ENCODE results near the gene BNIP3. TPM values are rescaled to one million over a fixed set of nuclear protein-coding genes. Genes with fewer than 3 reads are reported as not detected.

Gene BNIP3
- total RNA-seq, 1 experiment from 2014 or later = 37.5 TPM

GRCh38 chr10:132016514-132016913 is 34.8 kb upstream of the BNIP3 start:
- RAD21 ChIA-PET (ENCODE audit: low non-redundant PET in 1 of 2, low total read pairs in 2 of 2, uncharacterized antibody in 2 of 2, unreplicated experiment in 2 of 2) = no interaction called here
- H3K4me2 ChIP-seq (ENCODE audit: low read length) = no peak overlapping the region
- no peaks in the 10 kb centered on the region for H3K79me2 ChIP-seq (ENCODE audit: insufficient read depth, low read length)
- H3K9me2 ChIP-seq (ENCODE audit: insufficient read depth) = no peaks in the 10 kb centered on the region
- POLR2A ChIA-PET = no interaction called here
- intact Hi-C loops (cut with micrococcal nuclease) = no loop called here
- ATAC-seq = no peak
- H2AFZ ChIP-seq (ENCODE audit: low read depth, low read length, poor library complexity, severe bottlenecking) = no peak overlapping the region
- CTCF ChIA-PET = no interaction called here
- DNase-seq (ENCODE audit: low read depth, low spot score) = no peak
- H3K36me3 ChIP-seq (ENCODE audit: control insufficient read depth in 1 of 2, insufficient read depth in 2 of 2, low read length in 2 of 2) = no peaks in the 10 kb centered on the region
- no peaks in the 10 kb centered on the region for H3K9me3 ChIP-seq (ENCODE audit: control insufficient read depth in 1 of 2, insufficient read depth in 1 of 2, low read depth in 1 of 2, low read length in 2 of 2)
- no peak overlapping the region for H3K9ac ChIP-seq (ENCODE audit: low read length)
- no peak overlapping the region for H3K4me3 ChIP-seq (replicated peaks in 1 of 2; ENCODE audit: low read depth in 1 of 2, low read length in 2 of 2)
- no peak overlapping the region for H3K27ac ChIP-seq (ENCODE audit: low read depth, low read length)
- H4K20me1 ChIP-seq (ENCODE audit: insufficient read depth) = no peaks in the 10 kb centered on the region
- no peaks in the 10 kb centered on the region for H3K27me3 ChIP-seq (ENCODE audit: insufficient read depth, low read length)
- no peaks in the 10 kb centered on the region for H3K4me1 ChIP-seq (ENCODE audit: control insufficient read depth in 1 of 2, insufficient read depth in 2 of 2, low read length in 2 of 2)
- BruUV-seq (replicated peaks) = no TSS peak
- TF ChIP-seq CTCF (IDR thresholded peaks at IDR 0.05 in 2 of 3, conservative IDR thresholded peaks at IDR 0.05 in 1 of 3; ENCODE audit: borderline replicate concordance in 1 of 3, insufficient read depth in 1 of 3, low read depth in 2 of 3, low read length in 2 of 3) (no peak), CEBPB (IDR thresholded peaks at IDR 0.05; ENCODE audit: low read depth) (no peak), SIN3A (IDR thresholded peaks at IDR 0.05; ENCODE audit: low read depth) (no peak), FOSL1 (IDR thresholded peaks at IDR 0.05; ENCODE audit: low read depth) (no peak), SRF (IDR thresholded peaks at IDR 0.05; ENCODE audit: low read depth) (no peak), ELF1 (IDR thresholded peaks at IDR 0.05; ENCODE audit: borderline replicate concordance, low read depth) (no peak), TCF7L2 (IDR thresholded peaks at IDR 0.05; ENCODE audit: borderline replicate concordance, extremely low read depth, insufficient read depth, insufficient read length) (no peak), EZH2 (IDR thresholded peaks at IDR 0.05) (no peak), YY1 (IDR thresholded peaks at IDR 0.05; ENCODE audit: extremely low read depth, insufficient replicate concordance, low read depth, low read length) (no peak), POLR2AphosphoS5 (IDR thresholded peaks at IDR 0.05; ENCODE audit: low read depth, low read length) (no peak), ZNF274 (IDR thresholded peaks at IDR 0.05; ENCODE audit: low read depth, low read length) (no peak), EGR1 (IDR thresholded peaks at IDR 0.05; ENCODE audit: low read depth) (no peak), SP1 (IDR thresholded peaks at IDR 0.05; ENCODE audit: low read depth) (no peak), CBX3 (IDR thresholded peaks at IDR 0.05; ENCODE audit: low read depth) (no peak), EZH2phosphoT487 (IDR thresholded peaks at IDR 0.05; ENCODE audit: borderline replicate concordance) (no peak), JUND (IDR thresholded peaks at IDR 0.05) (no peak), POLR2A (IDR thresholded peaks at IDR 0.05; ENCODE audit: borderline replicate concordance, extremely low read depth, insufficient read depth, insufficient read length) (no peak)
- TF ChIP-seq, protein P1, sequence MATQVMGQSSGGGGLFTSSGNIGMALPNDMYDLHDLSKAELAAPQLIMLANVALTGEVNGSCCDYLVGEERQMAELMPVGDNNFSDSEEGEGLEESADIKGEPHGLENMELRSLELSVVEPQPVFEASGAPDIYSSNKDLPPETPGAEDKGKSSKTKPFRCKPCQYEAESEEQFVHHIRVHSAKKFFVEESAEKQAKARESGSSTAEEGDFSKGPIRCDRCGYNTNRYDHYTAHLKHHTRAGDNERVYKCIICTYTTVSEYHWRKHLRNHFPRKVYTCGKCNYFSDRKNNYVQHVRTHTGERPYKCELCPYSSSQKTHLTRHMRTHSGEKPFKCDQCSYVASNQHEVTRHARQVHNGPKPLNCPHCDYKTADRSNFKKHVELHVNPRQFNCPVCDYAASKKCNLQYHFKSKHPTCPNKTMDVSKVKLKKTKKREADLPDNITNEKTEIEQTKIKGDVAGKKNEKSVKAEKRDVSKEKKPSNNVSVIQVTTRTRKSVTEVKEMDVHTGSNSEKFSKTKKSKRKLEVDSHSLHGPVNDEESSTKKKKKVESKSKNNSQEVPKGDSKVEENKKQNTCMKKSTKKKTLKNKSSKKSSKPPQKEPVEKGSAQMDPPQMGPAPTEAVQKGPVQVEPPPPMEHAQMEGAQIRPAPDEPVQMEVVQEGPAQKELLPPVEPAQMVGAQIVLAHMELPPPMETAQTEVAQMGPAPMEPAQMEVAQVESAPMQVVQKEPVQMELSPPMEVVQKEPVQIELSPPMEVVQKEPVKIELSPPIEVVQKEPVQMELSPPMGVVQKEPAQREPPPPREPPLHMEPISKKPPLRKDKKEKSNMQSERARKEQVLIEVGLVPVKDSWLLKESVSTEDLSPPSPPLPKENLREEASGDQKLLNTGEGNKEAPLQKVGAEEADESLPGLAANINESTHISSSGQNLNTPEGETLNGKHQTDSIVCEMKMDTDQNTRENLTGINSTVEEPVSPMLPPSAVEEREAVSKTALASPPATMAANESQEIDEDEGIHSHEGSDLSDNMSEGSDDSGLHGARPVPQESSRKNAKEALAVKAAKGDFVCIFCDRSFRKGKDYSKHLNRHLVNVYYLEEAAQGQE (IDR thresholded peaks at IDR 0.05; ENCODE audit: low read depth) = no peak
- TF ChIP-seq, protein P2, sequence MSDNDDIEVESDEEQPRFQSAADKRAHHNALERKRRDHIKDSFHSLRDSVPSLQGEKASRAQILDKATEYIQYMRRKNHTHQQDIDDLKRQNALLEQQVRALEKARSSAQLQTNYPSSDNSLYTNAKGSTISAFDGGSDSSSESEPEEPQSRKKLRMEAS (IDR thresholded peaks at IDR 0.05) = no peak
- TF ChIP-seq, protein P3, sequence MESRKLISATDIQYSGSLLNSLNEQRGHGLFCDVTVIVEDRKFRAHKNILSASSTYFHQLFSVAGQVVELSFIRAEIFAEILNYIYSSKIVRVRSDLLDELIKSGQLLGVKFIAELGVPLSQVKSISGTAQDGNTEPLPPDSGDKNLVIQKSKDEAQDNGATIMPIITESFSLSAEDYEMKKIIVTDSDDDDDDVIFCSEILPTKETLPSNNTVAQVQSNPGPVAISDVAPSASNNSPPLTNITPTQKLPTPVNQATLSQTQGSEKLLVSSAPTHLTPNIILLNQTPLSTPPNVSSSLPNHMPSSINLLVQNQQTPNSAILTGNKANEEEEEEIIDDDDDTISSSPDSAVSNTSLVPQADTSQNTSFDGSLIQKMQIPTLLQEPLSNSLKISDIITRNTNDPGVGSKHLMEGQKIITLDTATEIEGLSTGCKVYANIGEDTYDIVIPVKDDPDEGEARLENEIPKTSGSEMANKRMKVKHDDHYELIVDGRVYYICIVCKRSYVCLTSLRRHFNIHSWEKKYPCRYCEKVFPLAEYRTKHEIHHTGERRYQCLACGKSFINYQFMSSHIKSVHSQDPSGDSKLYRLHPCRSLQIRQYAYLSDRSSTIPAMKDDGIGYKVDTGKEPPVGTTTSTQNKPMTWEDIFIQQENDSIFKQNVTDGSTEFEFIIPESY (IDR thresholded peaks at IDR 0.05; ENCODE audit: extremely low read depth, insufficient replicate concordance, low read length) = no peak

Data from HCT116 (cell line).